ENCODE data around the gene OSBPL2. TPM values are rescaled to one million over a fixed set of nuclear protein-coding genes. Genes with fewer than 3 reads are reported as not detected.

The OSBPL2 gene
- polyA plus RNA-seq, 1 experiment = 20.5 TPM

GRCh38 chr20:62263396-62263795 is 25.1 kb downstream of the OSBPL2 start:
- no peak overlapping the region for H3K4me3 ChIP-seq (ENCODE audit: low read depth, low read length)
- ChIA-PET CTCF (no interaction called here), POLR2A (no interaction called here)
- H3K27me3 ChIP-seq (ENCODE audit: control insufficient read depth, insufficient read depth, low read length) = no peaks in the 10 kb centered on the region
- H3K36me3 ChIP-seq (ENCODE audit: control insufficient read depth, insufficient read depth, low read length) = peaks cover 33% of the 10 kb centered on the region
- DNase-seq (ENCODE audit: low read depth) = no peak
- no peak for TF ChIP-seq CTCF (IDR thresholded peaks at IDR 0.05; ENCODE audit: insufficient read depth, low read depth, low read length)

GRCh38 chr20:62265365-62265764 is 27.0 kb downstream of the OSBPL2 start:
- CTCF ChIA-PET = no interaction called here
- no peak for TF ChIP-seq CTCF (IDR thresholded peaks at IDR 0.05; ENCODE audit: insufficient read depth, low read depth, low read length)
- H3K27me3 ChIP-seq (ENCODE audit: control insufficient read depth, insufficient read depth, low read length) = no peaks in the 10 kb centered on the region
- H3K4me3 ChIP-seq (ENCODE audit: low read depth, low read length) = no peak overlapping the region
- DNase-seq (ENCODE audit: low read depth) = no peak
- H3K36me3 ChIP-seq (ENCODE audit: control insufficient read depth, insufficient read depth, low read length) = peaks cover 34% of the 10 kb centered on the region
- POLR2A ChIA-PET = no interaction called here

- Histone ChIP-seq H3K27me3 (ENCODE audit: control insufficient read depth, insufficient read depth, low read length) (no peaks in the 10 kb centered on the region), H3K4me3 (ENCODE audit: low read depth, low read length) (no peak overlapping the region), H3K36me3 (ENCODE audit: control insufficient read depth, insufficient read depth, low read length) (peaks cover 36% of the 10 kb centered on the region)
- ChIA-PET POLR2A (no interaction called here), CTCF (interaction anchor here (1.7 kb wide), 1 partner anchor 13 kb away, joined by 5 read pairs; no protein-coding TSS in a partner anchor)
- no peak for TF ChIP-seq CTCF (IDR thresholded peaks at IDR 0.05; ENCODE audit: insufficient read depth, low read depth, low read length)
- no peak for DNase-seq (ENCODE audit: low read depth)
Measured at GRCh38 chr20:62266340-62266739, 28.0 kb downstream of the OSBPL2 start.

GRCh38 chr20:62266851-62267250 is 28.5 kb downstream of the OSBPL2 start:
- ChIA-PET CTCF (interaction anchor here (0.8 to 1.7 kb wide), 2 partner anchors 13 to 31 kb away, joined by 3 to 5 read pairs; no protein-coding TSS in a partner anchor), POLR2A (no interaction called here)

GRCh38 chr20:62267543-62267942 is 29.2 kb downstream of the OSBPL2 start:
- DNase-seq (ENCODE audit: low read depth) = no peak
- H3K36me3 ChIP-seq (ENCODE audit: control insufficient read depth, insufficient read depth, low read length) = peaks cover 37% of the 10 kb centered on the region
- no peak overlapping the region for H3K4me3 ChIP-seq (ENCODE audit: low read depth, low read length)
- H3K27me3 ChIP-seq (ENCODE audit: control insufficient read depth, insufficient read depth, low read length) = no peaks in the 10 kb centered on the region
- POLR2A ChIA-PET = no interaction called here
- TF ChIP-seq CTCF (IDR thresholded peaks at IDR 0.05; ENCODE audit: insufficient read depth, low read depth, low read length) = no peak
- CTCF ChIA-PET = interaction anchor here (0.8 to 1.9 kb wide), 3 partner anchors 8 to 31 kb away, joined by 3 to 5 read pairs (median 4); no protein-coding TSS in a partner anchor

More at GRCh38 chr20:62266851-62267250, 28.5 kb downstream of the OSBPL2 start:
- Histone ChIP-seq H3K27me3 (ENCODE audit: control insufficient read depth, insufficient read depth, low read length) (no peaks in the 10 kb centered on the region), H3K36me3 (ENCODE audit: control insufficient read depth, insufficient read depth, low read length) (peaks cover 36% of the 10 kb centered on the region), H3K4me3 (ENCODE audit: low read depth, low read length) (no peak overlapping the region)
- no peak for TF ChIP-seq CTCF (IDR thresholded peaks at IDR 0.05; ENCODE audit: insufficient read depth, low read depth, low read length)
- DNase-seq (ENCODE audit: low read depth) = no peak
